Endometrial microvascular endothelial cells (primary cell): ENCODE results near the gene ATG14. TPM values are rescaled to one million over a fixed set of nuclear protein-coding genes. Genes with fewer than 3 reads are reported as not detected.
"Not testable (repeated sequence)": the region's sequence is repeated elsewhere in the genome, so short reads cannot be mapped to it uniquely, and the experiment has no call there.

Experiments used
- in situ Hi-C: cut with HindIII; loops from 2 replicates; pipeline ENCODE4 v1.10.0; 2017; ENCODE audit warnings: low sequenced_read_pairs, low pct_unique_long_range_greater_than_20kb; ENCODE audit errors: inconsistent ontology term
- total RNA-seq: library from RNA; depleted of rRNA; stranded (reverse); fragments of >200 nt; gene quantifications from one replicate; pipeline ENCODE4 v1.2.3, GENCODE V29; 2015; ENCODE audit errors: inconsistent ontology term

ATG14 gene
- total RNA-seq, 1 donor from 2014 or later, result 7.4 TPM

DNA sequence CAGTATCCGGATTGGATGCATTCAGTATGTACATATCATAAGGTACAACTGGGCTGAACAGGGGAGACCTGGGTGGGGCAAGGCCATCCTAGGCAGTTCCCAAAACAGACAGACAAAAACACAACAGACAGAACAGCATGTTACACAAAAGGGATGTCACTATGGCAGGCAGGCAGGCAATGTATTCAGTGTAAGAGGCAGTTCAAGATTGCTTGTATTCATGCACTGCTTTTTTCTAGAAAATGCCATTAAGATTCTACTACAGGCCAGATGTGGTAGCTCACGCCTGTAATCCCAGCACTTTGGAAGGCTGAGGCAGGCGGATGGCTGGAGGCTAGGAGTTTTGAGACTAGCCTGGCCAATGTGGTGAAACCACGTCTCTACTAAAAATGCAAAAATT is 25.3 kb upstream of the ATG14 start:
- in situ Hi-C loops, result no loop called here

DNA sequence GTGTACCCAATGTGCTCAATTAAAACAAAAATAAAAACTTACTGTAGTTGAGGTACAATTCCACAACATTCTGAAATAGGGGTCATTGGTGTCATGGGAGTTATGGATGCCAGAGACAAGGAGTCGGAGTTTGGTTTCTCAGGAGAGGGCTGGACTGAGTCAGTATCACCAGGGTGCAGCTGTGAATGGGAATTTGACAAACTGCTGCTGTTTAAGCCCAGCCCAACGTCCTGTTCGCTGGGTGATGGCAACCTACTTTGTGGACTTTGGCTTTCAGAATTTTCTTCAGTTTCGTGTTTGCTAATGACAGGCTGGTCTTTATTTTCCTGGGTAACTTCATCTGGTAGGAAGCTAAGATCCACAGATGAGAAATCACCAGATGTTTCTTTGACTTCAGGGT is 24.9 kb upstream of the ATG14 start:
- in situ Hi-C loops, result no loop called here

DNA sequence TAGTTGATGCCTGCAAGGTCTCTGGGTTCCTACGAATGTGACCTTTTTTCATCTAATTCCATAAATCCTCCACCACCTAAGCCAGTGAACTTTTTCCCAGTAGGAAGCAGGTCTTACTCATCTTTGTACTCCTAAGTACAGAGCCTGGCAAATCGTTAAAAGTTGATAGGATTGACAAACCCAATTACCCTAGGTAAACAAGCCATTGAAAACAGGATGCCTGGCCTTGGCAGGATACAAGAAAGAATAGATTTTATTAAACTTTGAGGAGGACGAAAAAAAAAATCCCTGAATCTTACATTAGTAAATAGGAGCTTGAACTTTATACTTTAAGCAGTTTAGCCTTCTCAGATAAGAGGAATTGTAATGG is 23.2 kb upstream of the ATG14 start:
- in situ Hi-C loops, result no loop called here

DNA sequence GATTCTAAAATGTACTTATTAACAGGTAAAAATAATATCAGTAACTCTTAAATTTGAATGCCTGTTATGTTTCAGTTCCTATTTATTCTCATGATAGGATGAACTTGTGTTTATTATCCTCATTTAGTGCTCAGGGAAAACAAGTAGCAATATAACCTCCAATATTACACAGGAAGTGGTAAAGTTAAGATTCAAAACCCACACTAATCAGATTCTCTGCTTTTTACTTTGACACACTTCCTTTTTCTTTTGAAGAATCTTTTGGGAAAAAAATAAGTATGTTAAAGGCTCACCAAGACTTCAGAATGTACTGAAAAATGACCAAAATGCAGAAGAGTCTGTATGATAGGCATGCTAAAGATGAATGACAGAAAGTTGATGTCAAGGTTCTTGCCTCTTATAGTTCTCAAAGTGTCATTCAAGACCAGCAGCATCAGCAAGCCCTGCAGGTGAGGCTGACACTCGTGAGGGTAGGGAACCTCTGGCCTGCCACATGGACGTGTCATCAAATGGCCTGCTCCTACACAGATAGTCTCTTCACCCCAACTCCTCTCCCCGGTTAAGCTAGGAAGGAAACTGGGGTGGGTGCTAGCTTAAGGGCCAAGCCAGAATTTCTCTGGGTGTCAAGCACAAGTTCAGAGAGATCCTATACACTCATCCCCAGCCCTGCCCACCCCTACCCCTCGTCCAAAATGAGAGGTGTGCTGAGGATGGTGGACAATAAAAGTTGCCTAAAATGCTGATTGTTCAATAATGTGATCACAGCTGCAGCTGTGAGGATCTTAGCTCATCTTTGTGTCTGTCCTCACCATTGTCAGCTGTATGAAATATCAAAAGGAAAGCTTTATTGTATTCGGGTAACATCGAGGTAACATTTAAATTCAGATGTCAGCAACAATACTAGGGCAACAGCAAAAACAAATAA is 22.5 kb upstream of the ATG14 start:
- in situ Hi-C loops, result no loop called here

DNA sequence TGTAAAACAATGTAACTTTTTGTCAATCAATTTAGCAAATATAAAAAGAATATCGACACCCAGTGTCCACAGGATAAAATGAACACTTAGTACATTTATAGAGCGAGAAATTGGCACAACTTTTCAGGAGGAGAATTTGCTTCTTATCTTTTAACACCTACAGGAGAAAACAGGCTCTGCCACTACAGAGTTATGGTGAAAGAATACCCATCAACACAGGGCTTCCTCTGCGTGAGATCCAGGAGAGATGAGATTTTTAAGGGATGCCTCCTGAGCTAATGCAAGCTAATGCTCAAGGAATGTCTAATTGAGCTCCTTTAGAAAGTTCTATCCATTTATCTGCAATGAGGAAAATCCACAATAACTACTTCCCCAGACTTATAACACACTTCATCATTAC is 21.0 kb upstream of the ATG14 start:
- in situ Hi-C loops, result no loop called here

DNA sequence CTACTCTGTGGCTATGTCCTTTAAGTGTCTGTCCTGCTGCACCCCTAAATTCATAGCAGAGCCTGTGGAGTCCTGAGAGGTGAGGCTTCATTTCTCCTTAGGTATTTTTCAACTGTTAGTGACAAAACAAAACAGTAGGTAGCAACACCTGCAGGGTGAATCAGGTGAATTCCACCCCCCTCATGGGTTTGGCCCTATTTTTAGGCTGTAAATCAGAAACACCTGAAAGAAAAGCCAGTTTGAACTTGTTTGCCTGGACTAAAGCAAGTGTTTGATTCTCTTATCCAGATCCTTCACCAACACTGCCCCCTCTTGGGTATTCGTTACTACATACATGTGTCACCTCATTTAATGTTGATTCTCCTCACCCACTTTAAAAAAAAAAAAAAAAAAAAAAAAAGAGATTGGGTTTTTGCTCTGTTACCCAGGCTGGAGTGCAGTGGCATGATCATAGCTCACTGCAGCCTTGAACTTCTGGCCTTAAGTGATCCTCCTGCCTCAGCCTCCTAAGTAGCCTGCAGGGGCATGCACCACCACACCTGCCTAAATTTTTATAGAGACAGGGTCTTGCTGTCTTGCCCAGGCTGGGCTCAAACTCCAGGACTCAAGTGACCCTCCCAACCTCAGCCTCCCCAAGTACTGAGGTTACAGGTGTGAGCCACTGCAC is 18.5 kb upstream of the ATG14 start:
- in situ Hi-C loops, result no loop called here

DNA sequence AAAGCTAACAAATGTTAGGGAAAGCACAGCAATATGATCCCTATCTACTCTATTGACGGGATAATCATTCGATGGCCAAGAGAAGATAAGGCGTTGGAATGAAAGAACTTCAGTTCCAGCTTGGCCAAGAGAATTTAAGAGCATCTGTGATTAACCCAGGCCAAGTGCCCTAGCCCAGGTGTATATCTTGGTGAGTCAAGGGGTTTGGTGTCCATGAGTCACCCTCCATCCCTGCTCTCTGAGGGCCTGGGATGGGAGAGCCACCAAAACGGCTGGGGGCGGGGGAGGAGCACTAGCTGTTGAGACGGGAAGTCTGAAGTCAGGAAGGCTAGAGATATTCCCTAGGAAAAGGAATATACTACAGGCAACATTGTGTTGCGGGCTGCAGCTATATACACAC is 15.8 kb upstream of the ATG14 start:
- in situ Hi-C loops, result no loop called here

DNA sequence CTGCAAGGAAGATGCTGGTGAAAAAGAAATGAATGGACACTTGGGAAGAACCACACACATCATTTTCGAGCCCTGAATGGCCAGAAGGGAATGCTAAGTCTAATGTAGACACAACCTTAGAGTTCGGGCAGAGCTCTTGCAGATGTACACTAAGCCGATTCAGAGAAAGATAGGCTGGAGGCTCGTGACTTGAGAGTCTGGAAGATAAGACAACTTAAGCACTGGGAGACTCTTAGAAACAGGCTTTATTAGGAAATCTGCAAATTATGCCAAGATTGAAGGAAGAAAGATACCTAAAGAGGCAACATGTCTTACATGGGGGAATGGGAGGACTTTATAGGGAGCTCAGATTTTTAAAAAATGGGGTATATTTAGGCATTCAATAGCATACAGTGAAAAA is 15.3 kb upstream of the ATG14 start:
- in situ Hi-C loops, result no loop called here

DNA sequence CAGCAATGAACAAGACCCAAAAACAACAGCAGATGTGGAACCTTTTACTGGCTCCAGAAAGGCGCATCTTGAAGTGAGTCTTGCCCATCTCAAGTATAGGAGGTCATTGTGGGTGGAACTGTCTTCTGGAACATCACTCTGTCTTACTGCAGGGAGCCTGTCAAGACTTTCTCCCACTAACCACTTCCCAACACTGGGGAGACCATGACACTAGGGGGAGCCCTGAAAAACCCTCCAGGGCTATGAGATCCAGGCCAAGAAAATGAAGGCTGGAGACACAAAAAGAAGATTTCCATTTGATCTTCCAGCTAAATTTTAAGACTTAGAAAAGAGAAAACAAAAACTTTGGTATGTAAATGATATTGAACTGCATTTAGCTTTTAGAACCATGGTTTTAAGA is 13.5 kb upstream of the ATG14 start:
- in situ Hi-C loops, result no loop called here

DNA sequence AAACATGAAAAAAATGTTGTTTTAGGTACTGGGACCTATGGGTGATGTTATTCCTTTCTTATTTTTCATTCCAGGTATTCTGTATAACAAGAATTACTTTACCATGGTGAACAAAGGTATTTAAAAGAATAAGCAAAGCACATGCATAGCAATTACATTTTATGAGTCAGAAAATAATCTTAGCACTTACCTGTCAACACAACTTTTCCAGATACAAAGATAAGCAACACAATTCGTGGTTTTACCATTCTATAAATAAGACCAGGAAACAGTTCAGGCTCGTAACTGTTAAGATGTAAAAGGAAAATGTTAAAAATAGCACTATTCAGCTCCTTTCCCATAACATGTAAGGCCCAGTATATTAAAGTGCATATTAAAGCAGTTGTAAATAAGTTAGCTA is 12.3 kb upstream of the ATG14 start:
- in situ Hi-C loops, result no loop called here

DNA sequence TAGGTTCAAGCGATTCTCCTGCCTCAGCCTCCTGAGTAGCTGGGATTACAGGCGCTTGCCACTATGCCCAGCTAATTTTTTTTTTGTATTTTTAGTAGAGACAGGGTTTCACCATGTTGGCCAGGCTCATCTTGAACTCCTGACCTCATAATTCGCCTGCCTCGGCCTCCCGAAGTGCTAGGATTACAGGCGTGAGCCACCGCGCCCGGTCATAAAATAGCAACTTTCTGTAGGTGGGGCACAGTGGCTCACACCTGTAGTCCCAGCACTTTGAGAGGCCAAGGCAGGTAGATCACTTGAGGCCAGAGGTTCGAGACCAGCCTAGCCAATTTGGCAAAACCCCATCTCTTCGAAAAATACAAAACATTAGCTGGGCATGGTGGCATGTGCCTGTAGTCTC is 10.7 kb upstream of the ATG14 start:
- in situ Hi-C loops, result not testable (repeated sequence)

DNA sequence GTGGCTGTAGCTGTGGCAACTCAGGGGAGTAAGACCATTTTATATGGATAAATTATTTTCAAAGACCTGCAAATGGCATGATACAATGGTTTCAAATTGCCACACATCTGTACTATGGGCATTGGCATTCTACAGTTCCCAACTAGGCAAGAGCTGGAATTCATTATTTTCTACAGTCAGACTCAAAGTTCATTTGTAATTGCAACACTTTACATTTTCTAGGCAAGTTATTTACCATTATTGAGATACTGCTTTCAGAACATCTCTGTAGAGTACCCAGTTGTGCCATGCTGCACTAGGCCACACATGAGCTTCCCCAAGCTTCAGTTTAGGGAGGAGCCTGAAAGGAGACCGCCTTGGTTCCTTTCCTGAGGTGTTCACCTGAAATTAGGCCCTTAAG is 8.0 kb upstream of the ATG14 start:
- in situ Hi-C loops, result no loop called here

DNA sequence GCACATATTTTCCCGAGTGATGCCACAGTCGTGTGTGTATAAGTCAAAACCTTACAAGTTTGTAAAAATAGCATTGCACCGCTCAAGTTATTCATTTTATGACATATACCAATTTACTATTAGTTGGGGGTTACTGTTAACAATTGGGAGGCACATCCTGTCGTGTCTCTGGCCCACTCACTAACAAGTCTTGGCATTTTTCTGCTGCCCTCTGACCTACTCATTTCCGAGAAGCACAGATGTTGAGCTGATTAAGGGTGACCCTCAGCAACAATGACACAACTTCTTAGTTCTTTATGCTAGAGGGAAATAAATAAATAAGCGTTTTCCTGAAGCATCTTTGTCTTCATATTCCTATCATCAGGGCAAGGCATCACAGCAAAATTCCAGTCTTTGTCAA is 6.8 kb upstream of the ATG14 start:
- in situ Hi-C loops, result no loop called here

DNA sequence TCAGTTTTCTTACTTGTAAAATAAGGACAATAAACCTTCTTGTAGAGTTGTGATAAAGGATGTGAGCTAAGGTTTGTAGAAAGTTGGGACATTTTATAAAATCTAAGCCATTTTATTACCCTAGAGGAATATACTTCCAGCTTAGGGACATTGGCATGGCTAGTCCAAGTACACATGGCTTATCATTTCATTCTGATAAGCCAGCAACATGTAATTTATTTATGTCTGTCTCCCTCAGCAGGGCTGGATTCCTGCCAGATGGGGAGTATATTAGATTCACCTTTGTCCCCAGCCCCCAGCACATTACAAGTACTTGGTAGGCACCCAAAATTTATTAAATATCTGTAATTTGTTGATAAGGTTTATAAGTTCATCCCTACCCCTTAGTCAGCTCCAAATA is 6.3 kb upstream of the ATG14 start:
- in situ Hi-C loops, result no loop called here

DNA sequence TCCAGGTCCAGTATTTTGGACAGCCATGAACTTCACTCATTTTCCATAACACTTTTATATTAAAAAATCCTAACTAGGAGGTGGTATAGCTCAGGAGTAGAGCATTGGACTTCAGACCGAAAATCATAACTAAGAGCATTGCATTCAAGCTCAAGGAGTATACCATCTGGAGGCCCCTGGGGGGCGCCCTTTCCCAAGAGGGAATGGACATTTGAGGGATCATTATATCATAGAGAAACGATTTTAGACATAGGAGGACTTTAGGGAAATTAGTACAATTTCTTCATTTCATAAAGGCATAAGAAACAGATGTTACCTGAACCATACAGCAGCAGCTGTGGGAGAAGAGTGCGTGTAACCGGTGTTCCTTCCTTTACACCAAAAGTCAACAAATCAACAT is 5.2 kb upstream of the ATG14 start:
- in situ Hi-C loops, result no loop called here

DNA sequence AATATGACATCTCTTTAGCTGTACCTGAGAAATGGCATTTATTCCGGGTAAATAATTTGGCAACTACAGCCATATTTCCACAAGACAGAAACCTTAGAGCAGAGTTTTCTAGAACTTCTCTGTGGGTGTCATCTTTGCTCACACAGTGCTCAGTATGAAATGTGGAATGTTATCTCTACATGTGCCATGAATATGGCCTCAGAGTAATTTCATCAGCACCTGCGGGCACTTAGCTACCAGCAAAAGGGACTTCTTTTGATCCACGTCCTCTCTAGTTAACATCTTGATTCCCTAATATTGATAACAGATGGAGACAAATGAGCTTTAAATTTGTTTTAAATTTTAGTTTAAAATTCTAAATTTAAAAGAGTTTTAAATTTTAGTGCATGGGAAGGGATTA is 2.9 kb upstream of the ATG14 start:
- in situ Hi-C loops, result no loop called here

DNA sequence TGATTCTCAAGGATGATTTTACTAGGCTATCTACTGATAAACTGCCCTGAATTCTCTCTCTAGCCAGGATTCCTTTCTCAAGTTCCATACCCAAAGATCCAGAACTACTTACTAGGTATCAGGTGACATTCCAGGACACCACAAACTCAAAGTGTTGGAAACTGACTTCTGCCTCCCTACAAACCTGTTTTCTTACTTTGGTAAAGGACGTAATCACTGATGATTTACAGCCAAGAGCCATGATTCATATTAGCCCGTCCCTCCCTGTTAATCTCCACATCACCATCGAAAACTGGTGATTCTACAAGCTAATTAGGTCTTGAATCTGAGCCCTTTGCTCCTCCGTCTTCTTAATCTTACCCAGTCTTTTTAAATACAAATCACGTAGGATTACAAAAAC is 1.0 kb upstream of the ATG14 start:
- in situ Hi-C loops, result no loop called here

DNA sequence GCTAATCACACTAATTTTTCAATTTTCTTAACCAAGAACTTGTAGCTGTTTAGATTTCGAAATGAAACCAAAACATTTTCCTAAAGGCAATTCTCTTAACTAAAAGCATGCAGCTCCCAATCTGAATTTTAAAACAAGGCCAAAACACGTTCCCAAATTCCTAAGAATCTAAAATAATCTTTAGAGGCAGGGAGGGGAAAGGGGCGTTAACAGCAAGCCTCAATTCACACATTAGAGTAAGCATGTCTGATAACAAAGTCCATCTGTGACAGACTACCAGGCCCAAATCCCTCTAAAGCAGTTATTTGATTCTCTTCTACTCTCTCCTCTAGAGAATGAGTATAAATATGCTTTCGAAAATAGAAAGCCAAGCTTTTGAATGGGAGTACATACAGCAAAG is 754 bp downstream of the ATG14 start:
- in situ Hi-C loops, result no loop called here

DNA sequence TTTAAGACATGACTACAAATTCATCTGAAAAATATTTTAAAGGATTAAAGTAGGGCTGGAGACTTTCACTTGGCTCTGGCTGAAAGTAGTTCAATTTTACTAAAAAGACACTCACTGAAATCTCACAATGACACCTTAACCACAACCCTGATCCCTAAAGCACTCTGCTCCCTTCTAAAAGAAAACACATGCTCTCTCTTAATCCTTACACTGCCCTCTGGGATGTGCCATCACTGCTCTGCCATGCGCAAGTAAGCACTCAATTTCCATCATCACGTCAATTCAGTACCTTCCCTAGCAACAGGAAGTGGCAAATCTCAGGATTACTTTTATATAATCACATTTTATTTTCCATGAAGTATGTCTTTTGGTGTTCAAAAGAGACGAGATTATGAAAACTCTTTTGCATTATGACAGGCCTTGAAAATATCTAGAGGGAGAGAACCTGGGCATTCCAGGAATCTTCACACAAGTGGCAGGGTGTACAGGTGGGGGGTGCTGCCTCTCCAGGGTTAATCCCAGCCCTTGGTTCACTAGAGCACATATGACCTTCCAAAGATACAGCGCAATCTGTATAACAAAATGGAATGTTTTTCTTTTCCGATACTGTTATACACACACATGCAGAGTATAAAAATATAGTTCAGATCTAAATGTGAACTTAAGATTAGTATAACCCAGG is 7.3 kb downstream of the ATG14 start:
- in situ Hi-C loops, result no loop called here

DNA sequence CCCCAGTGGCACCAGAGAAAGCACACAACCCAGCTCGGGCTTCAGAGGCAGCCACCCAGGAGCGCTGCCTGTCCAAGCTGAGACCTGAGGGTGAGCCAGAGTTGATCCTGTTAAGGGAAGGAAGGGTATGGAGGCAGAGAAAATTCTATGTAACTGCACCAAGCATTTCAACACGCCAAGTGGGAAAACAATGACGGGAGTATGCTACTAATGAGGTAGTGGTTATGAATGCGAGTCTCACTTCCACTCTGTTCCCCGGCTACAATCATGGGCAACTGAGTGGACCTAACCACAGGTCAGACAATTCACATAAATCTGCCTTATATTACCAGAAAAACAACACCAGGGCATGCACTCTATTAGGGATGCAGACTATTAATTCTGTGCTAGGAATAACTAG is 9.9 kb downstream of the ATG14 start:
- in situ Hi-C loops, result no loop called here
